T-helper 1 cell treated with Interleukin-12 subunit alpha and Interleukin-12 subunit beta and Interleukin-4 antibody, amounts not matched to agents 30 ng/mL and 1 ng/mL, for 36 hours (primary cell): Measurements from ENCODE around the gene SKAP2. TPM values are rescaled to one million over a fixed set of nuclear protein-coding genes. Genes with fewer than 3 reads are reported as not detected.
"Not testable (repeated sequence)": the region's sequence is repeated elsewhere in the genome, so short reads cannot be mapped to it uniquely, and the experiment has no call there.

ENCODE experiments used
- intact Hi-C: fragments of 100-400 bp; cut with micrococcal nuclease; formaldehyde crosslinking; loops from one replicate; pipeline ENCODE4 v1.15.1; 2024
- total RNA-seq: library from RNA; stranded (reverse); gene quantifications from 2 replicates; pipeline ENCODE4 v1.2.3, GENCODE V29; 2022

Gene SKAP2
- total RNA-seq, 1 donor from 2014 or later, result 7.9 TPM

DNA sequence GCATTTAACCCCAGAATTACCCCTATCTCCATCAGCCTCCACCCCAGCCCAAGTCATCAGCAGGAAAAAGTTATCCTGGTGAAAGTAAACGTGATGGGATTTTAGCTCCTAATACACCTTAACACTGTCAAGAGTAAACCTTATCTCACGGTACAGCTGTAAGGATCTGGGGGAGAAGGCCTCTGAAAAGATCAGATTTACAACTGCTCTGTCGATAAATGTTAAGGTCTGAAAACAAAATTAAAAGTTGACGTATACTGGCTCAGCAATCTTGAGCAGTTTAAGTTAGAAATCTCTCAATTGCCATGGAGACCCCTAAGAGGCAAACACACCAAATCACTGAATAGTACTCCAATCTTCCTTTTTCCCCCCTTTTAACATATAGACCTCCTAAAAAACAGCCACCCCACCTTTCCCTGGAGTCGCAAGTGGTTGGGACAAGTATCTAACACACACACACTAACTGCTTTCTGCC lies 6.1 kb downstream of the SKAP2 start:
- intact Hi-C loops, result no loop called here

DNA sequence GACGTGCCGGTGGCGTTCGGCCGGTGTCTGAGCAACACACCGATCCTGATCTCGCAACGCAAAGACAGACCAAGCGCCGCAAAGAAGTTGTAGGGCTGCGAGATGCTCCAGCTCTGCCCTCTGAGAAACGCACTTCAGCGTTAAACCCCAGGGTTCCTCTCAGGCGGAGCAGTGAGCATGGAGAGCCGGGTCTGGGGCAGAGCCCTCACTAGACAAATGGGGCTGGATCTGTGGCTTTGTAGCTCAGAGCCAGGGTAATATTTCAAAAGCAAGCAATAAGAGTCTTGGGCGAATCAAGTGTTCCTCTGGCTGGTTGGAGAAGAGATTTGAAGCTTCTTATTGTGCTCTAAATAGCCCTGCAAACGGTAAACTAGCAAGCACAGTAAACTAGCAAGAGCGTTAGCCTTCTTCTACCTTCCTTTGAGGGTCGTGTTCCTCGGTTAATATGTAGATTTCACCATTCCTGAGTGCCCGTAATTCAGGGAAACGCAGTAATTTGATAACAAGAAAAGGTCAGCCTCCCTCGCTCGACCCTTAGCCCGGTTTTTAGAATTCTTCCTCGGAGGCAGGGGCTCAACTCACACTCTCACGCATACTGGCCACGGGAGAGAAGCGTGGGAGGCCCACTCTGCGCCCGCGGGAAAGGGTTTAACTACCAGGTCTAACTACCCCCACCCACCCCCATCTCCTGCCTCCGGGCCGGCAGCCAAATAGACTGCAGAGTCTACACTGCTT lies 6.7 kb downstream of the SKAP2 start:
- intact Hi-C loops, result no loop called here

DNA sequence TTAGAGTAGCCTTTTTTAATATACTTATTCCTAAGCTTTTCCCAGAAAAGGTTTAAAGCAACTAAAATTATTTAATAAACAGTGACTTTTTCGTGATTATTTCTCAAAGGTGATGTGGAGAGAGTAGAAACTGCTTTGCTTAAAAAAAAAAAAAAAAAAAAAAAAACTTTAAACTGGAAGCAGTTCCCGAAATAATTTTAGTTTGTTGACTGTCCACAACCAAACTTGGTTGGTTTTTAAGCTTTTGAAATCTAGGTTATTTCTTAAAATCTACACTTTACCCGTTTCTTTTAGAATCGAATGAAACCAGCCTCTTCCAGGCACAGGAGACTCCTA lies 7.3 kb downstream of the SKAP2 start:
- intact Hi-C loops, result no loop called here

DNA sequence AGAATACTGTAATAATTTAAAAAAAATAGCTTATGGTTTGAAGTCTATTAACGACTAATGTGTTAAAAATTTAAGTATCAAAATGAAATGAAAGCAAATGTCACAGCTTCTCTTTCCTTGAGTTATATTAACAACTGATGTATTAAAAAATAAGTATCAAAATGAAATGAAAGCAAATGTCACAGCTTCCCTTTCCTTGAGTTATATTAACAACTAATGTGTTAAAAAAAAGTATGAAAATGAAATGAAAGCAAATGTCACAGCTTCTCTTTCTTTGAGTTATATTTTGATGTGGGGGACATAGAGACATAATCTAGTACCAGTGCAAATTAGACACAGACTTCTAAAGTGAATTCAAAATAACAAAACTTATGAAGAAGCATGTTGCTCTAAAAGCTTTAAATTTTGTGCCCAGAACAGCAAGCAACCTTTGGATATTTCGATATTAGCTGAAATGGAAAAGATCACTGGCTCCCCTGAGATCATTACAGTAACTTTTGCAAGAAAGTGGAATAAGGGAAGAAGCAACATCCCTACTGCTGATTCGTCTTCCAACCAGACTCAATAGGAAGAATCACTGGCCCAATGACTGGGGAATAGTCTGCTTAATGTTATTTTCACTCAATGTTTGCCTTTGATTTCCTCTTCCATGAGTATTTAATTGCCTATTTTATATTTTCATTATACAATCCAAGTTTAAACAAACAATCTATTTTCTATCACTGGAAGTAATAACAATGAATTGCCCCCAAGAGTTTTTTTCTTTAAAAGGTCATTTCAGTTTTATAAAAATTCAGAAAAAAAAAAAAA lies 8.0 kb downstream of the SKAP2 start:
- intact Hi-C loops, result no loop called here

DNA sequence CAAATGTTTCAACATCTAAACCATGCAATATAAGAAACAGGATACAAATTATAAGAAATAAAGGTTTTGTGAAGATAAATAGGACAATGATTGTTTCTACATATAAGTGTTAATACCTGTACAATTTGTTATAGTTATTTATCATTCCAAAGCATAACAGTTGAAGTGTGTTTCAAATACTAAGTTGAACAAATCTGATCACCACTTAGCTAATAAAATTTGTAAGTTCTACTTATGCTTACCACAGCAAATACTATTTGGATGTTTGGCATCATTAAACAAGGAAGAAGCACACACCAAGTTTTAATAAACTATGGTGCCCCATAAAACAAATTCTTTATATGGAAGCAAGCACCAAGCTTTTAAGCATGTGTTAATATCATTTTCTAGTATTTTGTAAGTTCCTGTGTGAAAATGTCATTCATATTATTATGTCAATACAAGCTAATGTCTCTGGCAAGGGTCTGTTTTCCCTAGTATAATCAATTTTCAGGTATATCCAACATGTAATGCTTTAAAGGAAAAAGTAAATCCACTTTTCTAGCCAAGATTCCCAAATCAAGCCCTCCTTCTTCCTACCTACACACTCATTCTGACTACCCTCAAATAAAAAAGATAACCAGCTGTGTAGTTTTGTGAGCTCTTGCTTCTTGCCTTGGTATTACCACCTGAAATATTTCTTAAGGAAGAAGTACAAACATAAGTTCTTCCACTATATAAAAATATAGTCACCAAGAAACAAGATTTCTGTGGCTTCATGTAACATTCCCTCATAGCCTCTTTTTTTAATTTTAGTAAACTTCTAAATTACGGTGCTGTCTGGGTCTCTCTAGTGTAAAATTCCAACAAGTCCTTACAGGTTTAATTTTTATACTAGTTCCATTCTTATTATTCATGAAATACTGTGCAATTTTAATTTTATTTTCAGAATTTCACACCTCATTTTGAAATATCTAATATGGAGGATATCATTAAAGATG lies 9.2 kb downstream of the SKAP2 start:
- intact Hi-C loops, result loop anchor here (1.0 to 2.0 kb wide), 2 partner anchors 242 to 306 kb away; no protein-coding TSS in a partner anchor

DNA sequence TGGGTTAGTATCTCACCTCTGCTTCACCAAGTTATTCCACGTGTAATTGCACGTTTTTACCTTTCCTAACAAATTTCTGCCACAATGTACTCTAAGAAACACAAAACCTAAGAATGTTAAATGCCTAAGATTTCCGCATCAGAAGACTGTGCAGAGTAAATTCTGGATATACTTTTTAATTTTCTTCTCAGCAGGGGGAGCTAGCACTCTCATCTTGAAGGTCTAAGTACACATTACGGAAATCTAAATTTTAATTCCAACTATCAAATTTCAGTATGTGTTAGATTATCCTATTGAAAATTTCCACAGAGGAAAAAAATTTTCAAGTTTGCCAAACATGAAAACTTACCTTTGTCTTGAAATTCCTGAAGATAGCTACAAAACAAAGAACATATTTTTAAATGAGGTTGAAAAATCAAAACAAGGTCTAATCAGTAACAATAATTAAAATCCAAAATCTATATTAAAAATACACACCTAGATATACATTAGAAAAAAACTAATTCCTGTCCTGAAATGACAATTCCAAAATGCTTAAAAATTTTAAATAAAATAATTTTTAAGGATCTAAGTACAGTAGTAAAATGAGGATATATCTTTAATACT lies 10.5 kb downstream of the SKAP2 start:
- intact Hi-C loops, result loop anchor here (1.0 to 2.0 kb wide), 2 partner anchors 243 to 307 kb away; no protein-coding TSS in a partner anchor

DNA sequence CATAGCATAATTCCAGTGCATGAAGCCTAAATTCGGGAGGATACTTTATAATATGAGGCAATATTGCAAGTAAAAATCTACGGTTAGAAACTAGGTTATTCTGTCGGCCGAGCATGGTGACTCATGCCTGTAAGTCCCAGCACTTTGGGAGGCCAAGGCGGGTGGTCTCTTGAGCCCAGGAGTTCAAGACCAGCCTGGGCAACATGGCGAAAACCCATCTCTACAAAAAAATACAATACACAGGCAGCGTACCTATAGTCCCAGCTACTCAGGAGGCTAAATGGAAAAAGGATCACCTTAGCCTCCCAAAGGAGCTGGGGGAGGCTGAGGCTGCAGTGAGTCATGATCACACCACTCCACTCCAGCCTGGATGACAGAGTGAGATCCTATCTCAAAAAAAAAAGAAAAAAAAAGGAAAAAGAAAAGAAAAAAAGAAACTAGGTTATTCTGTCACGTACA lies 14.2 kb downstream of the SKAP2 start:
- intact Hi-C loops, result no loop called here

DNA sequence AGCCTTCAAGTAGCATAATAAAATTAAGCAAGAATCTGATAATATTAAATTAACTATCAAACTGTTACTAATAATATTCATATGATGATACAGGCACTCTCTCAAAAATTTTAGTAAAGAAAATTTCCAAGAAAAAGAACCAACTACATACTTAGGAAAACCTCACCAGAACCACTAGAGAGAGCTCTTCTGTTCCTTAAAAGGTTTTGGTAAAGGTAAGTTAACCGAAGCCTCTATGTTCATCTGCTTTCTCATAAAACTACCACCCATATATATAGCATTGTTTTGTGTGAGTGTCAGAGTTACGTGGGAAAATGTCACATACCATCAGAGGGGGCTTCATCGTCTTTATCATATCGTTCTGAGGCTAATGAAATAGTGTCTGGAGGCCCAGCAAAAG lies 20.7 kb downstream of the SKAP2 start:
- intact Hi-C loops, result no loop called here

DNA sequence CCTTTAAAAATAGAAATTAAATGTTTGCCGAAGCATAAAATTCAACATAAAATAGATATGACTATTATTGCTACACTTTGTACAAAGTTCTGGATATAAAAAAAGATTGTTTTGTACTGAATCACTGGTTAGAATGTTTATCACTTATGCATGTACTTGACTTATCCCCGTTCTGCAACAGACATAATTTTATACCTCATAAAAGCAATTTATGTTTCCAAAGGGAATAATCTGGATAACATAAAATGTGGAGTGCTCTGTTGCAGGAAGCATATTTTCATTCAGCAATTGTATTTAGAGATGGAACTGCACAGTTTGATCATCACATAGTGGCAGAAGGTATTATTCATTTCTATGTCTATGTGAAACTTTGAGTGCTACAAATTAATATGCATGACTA lies 21.5 kb downstream of the SKAP2 start:
- intact Hi-C loops, result no loop called here

DNA sequence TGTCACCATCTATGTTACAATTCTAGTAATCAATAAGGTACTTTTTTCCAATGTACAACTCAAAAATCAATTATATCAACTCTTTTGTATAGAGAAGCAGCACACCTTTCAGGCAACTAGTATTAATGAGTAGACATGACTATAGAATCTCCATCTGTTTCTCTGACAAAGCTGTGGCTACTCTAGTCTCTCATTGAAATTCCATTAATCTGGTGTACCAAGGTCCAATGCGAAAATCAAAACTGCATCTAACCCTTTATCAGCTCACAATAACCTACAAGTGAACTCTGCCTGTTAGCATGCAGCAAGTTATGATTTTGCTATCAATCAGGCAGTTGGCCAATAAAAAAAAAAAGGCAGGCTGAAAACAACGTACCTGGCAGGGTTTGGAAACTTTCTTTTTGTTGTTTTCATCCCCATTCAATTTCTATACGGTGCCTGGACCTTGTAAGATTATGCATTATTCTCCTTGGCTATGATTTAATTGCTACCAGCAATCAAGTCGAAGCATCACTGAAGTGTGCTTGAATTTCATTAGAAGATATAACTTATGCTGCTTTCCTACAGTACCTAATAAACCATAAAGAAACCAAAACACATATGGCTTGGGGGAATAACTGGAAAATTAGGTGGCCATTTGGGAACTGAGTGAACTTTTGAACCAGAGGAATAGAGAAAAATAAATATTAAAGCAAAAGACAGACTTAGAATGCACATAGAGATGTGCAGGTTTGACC lies 23.2 kb downstream of the SKAP2 start:
- intact Hi-C loops, result no loop called here

DNA sequence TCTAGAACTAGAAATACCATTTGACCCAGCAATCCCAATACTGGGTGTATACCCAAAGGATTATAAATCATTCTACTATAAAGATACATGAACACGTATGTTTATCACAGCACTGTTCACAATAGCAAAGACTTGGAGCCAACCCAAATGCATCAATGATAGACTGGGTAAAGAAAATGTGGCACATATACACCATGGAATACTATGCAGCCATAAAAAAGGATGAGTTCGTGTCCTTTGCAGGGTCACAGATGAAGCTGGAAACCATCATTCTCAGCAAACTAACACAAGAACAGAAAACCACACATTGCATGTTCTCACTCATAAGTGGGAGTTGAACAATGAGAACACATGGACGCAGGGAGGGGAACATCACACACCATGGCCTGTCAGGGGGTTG lies 27.6 kb downstream of the SKAP2 start:
- intact Hi-C loops, result not testable (repeated sequence)

DNA sequence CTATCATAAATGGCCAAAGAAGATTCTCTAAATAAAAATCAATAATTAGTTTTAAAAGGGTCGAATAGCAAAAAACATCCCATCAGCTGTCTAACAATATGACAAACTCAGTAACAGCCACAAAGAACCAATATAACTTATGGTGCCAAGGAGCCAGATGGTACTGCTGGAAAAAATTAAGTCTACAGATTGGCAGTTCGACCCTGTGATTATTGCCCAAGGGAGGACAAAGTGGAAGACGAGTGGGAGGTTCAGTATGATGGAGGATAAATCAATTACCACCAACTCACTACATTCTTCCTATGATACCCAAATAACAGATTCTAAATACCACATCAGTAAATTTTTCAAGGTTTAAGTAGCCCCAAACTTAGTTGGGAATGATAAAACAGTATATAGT lies 49.0 kb downstream of the SKAP2 start:
- intact Hi-C loops, result no loop called here

DNA sequence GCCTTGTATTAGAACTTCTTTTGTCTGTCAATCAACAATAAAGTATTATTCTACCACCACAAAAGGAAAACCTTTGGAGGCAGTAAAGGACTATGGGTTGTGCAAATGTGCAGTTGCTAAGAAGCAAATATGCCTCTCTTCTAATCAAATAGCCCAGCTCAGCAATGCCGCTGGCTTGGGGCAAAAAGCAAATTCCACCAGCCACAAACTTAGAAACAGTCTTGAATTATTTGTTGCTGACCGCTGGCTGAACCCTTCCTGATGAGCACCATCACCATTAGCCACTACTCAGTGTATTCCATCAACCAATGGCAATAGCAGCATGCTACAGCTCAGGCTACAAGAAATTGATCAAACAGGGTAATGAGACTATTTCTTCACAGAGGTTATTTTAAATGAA lies 51.0 kb downstream of the SKAP2 start:
- intact Hi-C loops, result no loop called here

DNA sequence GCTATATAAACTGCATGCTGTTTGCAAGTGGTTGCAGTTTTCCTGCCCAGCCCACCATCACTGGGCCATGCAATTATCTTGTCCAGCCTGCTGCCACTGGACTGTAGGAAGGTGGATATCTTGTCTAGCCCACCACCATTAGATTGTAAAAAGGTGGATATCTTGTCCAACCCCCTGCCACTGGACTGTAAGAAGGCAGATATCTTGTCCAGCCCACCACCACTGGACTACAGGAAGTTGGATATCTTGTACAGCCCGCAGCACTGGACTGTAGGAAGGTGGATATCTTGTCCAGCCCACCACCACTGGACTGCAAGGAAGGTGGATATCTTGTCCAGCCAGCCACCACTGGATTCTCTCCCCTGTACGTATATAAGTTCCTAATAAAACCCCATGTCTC lies 69.8 kb downstream of the SKAP2 start:
- intact Hi-C loops, result no loop called here

DNA sequence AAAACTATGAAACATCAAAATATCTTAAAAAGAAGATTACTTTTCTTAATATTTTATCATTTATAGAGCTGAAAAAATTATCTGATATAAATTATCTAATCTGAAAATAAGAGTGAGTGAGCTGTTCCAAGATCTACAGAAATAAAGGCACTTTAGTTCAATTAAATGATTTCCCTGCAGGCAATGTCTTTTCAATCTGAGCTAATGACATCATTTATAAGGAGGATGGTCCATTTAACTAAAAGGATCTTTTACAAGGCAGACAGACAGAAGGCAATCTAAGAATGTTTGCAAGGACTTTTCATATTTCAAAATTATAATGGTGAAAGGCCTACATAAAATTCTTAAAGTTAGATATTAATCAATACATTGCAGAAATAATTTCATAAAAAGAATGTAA lies 71.8 kb downstream of the SKAP2 start:
- intact Hi-C loops, result no loop called here

DNA sequence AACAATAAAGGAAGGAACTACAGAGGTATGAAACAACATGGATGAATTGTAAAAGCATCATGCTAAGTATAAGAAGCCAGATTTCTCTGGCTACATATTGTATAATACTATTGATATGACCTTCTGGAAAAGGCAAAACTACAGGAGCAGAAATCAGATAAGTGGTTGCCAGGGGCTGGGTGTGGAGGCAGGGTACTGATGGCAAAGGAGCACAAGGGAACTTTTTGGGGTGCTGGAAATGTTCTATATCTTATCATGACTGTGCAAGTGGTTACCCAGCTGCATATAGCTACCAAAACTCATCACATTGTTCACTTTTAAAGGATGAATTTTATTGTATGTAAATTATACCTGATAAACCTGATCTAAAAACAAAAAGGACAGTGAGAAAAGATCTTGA lies 72.4 kb downstream of the SKAP2 start:
- intact Hi-C loops, result no loop called here

DNA sequence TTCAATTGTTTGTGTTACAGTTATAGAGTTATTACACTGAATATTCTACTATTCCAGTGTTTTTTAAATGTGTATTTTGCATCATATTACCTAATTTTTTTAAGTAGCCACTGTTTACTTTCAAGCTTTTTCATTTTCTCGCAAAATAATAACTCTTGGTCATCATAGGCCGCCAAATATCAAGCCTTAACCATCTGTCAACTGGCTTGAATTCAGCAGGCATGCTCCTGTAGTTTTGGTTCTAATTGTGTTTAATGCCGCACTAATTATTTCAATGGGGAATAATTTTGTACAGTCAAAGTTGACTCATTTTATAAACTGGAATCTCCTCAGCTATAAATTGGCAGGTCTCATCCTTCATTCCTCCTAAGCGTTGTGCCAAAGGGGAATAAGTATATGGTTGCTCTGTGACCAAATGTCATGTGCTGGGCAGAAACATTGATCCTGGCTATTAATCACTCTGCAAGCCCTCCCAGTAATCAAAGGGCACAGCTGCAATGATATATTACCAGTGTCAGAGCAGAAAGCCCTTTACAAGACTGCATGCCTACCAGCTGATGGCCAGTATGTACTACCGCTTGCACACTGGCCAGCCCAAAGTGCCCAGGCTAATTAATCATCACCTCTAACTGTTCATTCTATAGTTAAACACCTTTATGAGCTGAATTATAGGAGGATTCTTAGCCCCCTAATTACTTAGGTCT lies 74.8 kb downstream of the SKAP2 start:
- intact Hi-C loops, result no loop called here

DNA sequence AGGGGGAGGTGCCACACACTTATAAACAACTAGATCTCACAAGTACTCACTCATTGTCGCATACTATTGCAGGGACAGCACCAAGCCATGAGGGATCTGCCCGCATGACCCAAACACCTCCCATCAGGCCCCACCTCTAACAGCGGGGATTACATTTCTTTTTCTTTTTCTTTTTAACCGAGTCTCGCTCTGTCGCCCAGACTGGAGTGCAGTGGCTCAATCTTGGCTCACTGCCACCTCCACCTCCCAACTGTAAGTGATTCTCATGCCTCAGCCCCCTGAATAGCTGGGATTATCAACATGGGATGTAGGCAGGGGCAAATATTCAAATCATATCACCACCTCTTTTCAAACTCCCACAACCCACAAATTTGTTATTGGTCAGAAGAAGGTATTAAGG lies 76.7 kb downstream of the SKAP2 start:
- intact Hi-C loops, result no loop called here

DNA sequence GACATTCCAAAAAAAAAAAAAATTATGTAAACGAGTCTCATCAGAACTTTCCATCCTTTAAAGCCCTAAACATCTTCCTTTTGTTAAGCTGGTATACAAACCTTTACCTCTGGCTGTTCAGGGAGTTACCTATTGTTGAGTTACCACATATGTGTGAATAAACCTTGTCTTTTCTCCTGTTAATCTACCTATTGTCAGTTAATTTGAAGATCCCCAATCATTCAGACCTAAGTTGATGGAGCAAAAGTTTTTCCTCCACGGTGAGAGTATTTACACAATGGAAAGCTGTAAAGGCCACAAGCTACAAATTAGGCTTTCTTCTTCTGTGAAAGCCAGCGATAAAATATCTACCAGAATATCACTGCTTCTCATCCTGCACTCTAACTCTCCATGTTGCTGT lies 80.3 kb downstream of the SKAP2 start:
- intact Hi-C loops, result no loop called here

DNA sequence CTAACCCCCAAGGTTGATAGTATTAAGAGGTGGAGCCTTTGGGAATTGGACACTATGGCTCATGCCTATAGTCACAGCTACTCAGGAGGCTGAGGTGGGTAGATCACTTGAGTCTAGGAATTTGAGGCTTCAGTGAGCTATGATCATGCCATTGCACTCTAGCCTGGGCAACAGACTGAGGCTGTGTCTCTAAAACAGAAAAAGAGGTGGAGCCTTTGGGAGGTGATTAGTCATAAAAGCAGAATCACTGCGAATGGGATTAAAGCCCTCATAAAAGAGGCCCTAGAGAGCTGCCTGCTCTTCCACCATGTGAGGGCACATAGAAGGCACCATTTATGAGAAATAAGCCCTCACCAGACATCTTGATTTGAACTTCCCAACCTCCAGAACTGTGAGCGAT lies 81.9 kb downstream of the SKAP2 start:
- intact Hi-C loops, result no loop called here
